ENCODE measurements around the gene MGMT. TPM values are rescaled to one million over a fixed set of nuclear protein-coding genes. Genes with fewer than 3 reads are reported as not detected.

MGMT gene
- total RNA-seq, 2 experiments from 2014 or later = 20.9 to 23.3 TPM

GRCh38 chr10:129516846-129517679 lies 50.0 kb downstream of the MGMT start:
- Mint-ChIP-seq H3K4me3 (no peak overlapping the region), H3K4me1 (peaks cover 16% of the 10 kb centered on the region), H3K9me3 (peaks cover 3% of the 10 kb centered on the region), H3K27me3 (no peaks in the 10 kb centered on the region), H3K27ac (no peak overlapping the region), H3K36me3 (peaks cover 18% of the 10 kb centered on the region)
- no peak for DNase-seq

GRCh38 chr10:129517680-129518057 lies 50.6 kb downstream of the MGMT start:
- Mint-ChIP-seq H3K4me3 (no peak overlapping the region), H3K9me3 (peaks cover 3% of the 10 kb centered on the region), H3K27ac (no peak overlapping the region), H3K4me1 (peaks cover 16% of the 10 kb centered on the region), H3K27me3 (no peaks in the 10 kb centered on the region), H3K36me3 (peaks cover 14% of the 10 kb centered on the region)
- no peak for DNase-seq

GRCh38 chr10:129518793-129519192 lies 51.8 kb downstream of the MGMT start:
- peaks cover 12% of the 10 kb centered on the region for H3K4me1 Mint-ChIP-seq
- H3K9me3 Mint-ChIP-seq = peaks cover 3% of the 10 kb centered on the region
- no peaks in the 10 kb centered on the region for H3K27me3 Mint-ChIP-seq
- no peak for DNase-seq
- no peak overlapping the region for H3K4me3 Mint-ChIP-seq
- no peak overlapping the region for H3K27ac Mint-ChIP-seq
- peaks cover 14% of the 10 kb centered on the region for H3K36me3 Mint-ChIP-seq

- no peak overlapping the region for H3K27ac Mint-ChIP-seq
- peaks cover 8% of the 10 kb centered on the region for H3K4me1 Mint-ChIP-seq
- H3K9me3 Mint-ChIP-seq = peaks cover 3% of the 10 kb centered on the region
- H3K27me3 Mint-ChIP-seq = no peaks in the 10 kb centered on the region
- H3K36me3 Mint-ChIP-seq = peaks cover 14% of the 10 kb centered on the region
- no peak overlapping the region for H3K4me3 Mint-ChIP-seq
- DNase-seq = no peak
These were observed 53.5 kb downstream of the MGMT start for GRCh38 chr10:129520440-129521080.

- no peaks in the 10 kb centered on the region for H3K27me3 Mint-ChIP-seq
- no peak for DNase-seq
- H3K27ac Mint-ChIP-seq = no peak overlapping the region
- no peak overlapping the region for H3K4me3 Mint-ChIP-seq
- H3K36me3 Mint-ChIP-seq = peaks cover 16% of the 10 kb centered on the region
- peaks cover 4% of the 10 kb centered on the region for H3K4me1 Mint-ChIP-seq
- H3K9me3 Mint-ChIP-seq = peaks cover 3% of the 10 kb centered on the region
These were observed 54.4 kb downstream of the MGMT start for GRCh38 chr10:129521161-129522025.

- DNase-seq = no peak
- H3K4me3 Mint-ChIP-seq = no peak overlapping the region
- no peaks in the 10 kb centered on the region for H3K27me3 Mint-ChIP-seq
- no peak overlapping the region for H3K27ac Mint-ChIP-seq
- H3K9me3 Mint-ChIP-seq = peaks cover 3% of the 10 kb centered on the region
- H3K4me1 Mint-ChIP-seq = peaks cover 4% of the 10 kb centered on the region
- peaks cover 18% of the 10 kb centered on the region for H3K36me3 Mint-ChIP-seq
These were observed 55.1 kb downstream of the MGMT start for GRCh38 chr10:129522041-129522585.

- H3K4me3 Mint-ChIP-seq = no peak overlapping the region
- no peak overlapping the region for H3K27ac Mint-ChIP-seq
- peaks cover 8% of the 10 kb centered on the region for H3K9me3 Mint-ChIP-seq
- H3K4me1 Mint-ChIP-seq = peaks cover 1% of the 10 kb centered on the region
- DNase-seq = no peak
- no peaks in the 10 kb centered on the region for H3K27me3 Mint-ChIP-seq
- peaks cover 25% of the 10 kb centered on the region for H3K36me3 Mint-ChIP-seq
These were observed 56.1 kb downstream of the MGMT start for GRCh38 chr10:129523031-129523722.

- no peak for DNase-seq
- H3K4me3 Mint-ChIP-seq = no peak overlapping the region
- H3K27ac Mint-ChIP-seq = no peak overlapping the region
- no peaks in the 10 kb centered on the region for H3K27me3 Mint-ChIP-seq
- peaks cover 32% of the 10 kb centered on the region for H3K36me3 Mint-ChIP-seq
- peaks cover 8% of the 10 kb centered on the region for H3K9me3 Mint-ChIP-seq
- H3K4me1 Mint-ChIP-seq = peaks cover 1% of the 10 kb centered on the region
These were observed 56.8 kb downstream of the MGMT start for GRCh38 chr10:129523723-129524316.

- Mint-ChIP-seq H3K9me3 (peaks cover 5% of the 10 kb centered on the region), H3K4me3 (no peak overlapping the region), H3K4me1 (peaks cover 4% of the 10 kb centered on the region), H3K27ac (no peak overlapping the region), H3K36me3 (peaks cover 28% of the 10 kb centered on the region), H3K27me3 (no peaks in the 10 kb centered on the region)
- no peak for DNase-seq
These were observed 57.9 kb downstream of the MGMT start for GRCh38 chr10:129524936-129525335.

GRCh38 chr10:129525401-129525801 lies 58.4 kb downstream of the MGMT start:
- Mint-ChIP-seq H3K36me3 (peaks cover 28% of the 10 kb centered on the region), H3K4me3 (no peak overlapping the region), H3K4me1 (peaks cover 5% of the 10 kb centered on the region), H3K27me3 (no peaks in the 10 kb centered on the region), H3K27ac (no peak overlapping the region), H3K9me3 (peaks cover 5% of the 10 kb centered on the region)
- no peak for DNase-seq

- Mint-ChIP-seq H3K4me1 (peaks cover 6% of the 10 kb centered on the region), H3K4me3 (no peak overlapping the region), H3K27ac (no peak overlapping the region), H3K36me3 (peaks cover 24% of the 10 kb centered on the region), H3K9me3 (peaks cover 5% of the 10 kb centered on the region), H3K27me3 (no peaks in the 10 kb centered on the region)
- DNase-seq = no peak
These were observed 59.9 kb downstream of the MGMT start for GRCh38 chr10:129526943-129527342.

- no peak overlapping the region for H3K4me3 Mint-ChIP-seq
- DNase-seq = no peak
- peaks cover 24% of the 10 kb centered on the region for H3K36me3 Mint-ChIP-seq
- H3K27ac Mint-ChIP-seq = no peak overlapping the region
- peaks cover 5% of the 10 kb centered on the region for H3K9me3 Mint-ChIP-seq
- peaks cover 12% of the 10 kb centered on the region for H3K4me1 Mint-ChIP-seq
- no peaks in the 10 kb centered on the region for H3K27me3 Mint-ChIP-seq
These were observed 61.4 kb downstream of the MGMT start for GRCh38 chr10:129528376-129528978.

- peaks cover 5% of the 10 kb centered on the region for H3K9me3 Mint-ChIP-seq
- H3K36me3 Mint-ChIP-seq = peaks cover 38% of the 10 kb centered on the region
- H3K4me3 Mint-ChIP-seq = no peak overlapping the region
- H3K27ac Mint-ChIP-seq = no peak overlapping the region
- no peaks in the 10 kb centered on the region for H3K27me3 Mint-ChIP-seq
- peaks cover 11% of the 10 kb centered on the region for H3K4me1 Mint-ChIP-seq
- no peak for DNase-seq
These were observed 63.5 kb downstream of the MGMT start for GRCh38 chr10:129530581-129530980.

Data from activated naive CD8-positive, alpha-beta T cell treated with anti-CD3 and anti-CD28 coated beads for 36 hours (primary cell).